DMS 273 (cell line): ENCODE results near the gene ABCB4.

Source experiments
- DNase-seq: peaks from one replicate; lab custom pipeline; 2025; ENCODE audit not compliant: unreplicated experiment; lab: John Stamatoyannopoulos, UW

The ABCB4 gene

GRCh38 chr7:87359366-87359765 is 116.1 kb downstream of the ABCB4 start:
- DNase-seq: no peak

- DNase-seq: no peak
Observed at GRCh38 chr7:87356448-87356847, 119.0 kb downstream of the ABCB4 start.

GRCh38 chr7:87354749-87355148 is 120.7 kb downstream of the ABCB4 start:
- peak; percentile 74 for DNase-seq
